PFSK-1 (cell line): ENCODE measurements around the gene ATG9B.

Source experiments
- POLR2AphosphoS5 ChIP-seq: IDR thresholded peaks from 2 replicates; pipeline ENCODE4 v1.6.1; 2012; ENCODE audit warnings: low read depth, mild to moderate bottlenecking, control low read depth, low read length, moderate library complexity
- SIN3A ChIP-seq: IDR thresholded peaks from 2 replicates; pipeline ENCODE4 v1.6.1; 2012; ENCODE audit warnings: mild to moderate bottlenecking, low read length, moderate library complexity, borderline replicate concordance; ENCODE audit not compliant: insufficient read depth
- TF ChIP-seq, protein P1 (sequence below), 2 experiments: IDR thresholded peaks; 2 replicates each; pipeline versions ENCODE4 v1.6.1 to v1.8.0; 2011 to 2012; ENCODE audit warnings: low read depth in 2 of 2, low read length in 2 of 2, control low read depth in 1 of 2, inconsistent platforms in 1 of 2, mild to moderate bottlenecking in 1 of 2, moderate library complexity in 1 of 2; ENCODE audit not compliant: insufficient read depth in 1 of 2

DNA sequence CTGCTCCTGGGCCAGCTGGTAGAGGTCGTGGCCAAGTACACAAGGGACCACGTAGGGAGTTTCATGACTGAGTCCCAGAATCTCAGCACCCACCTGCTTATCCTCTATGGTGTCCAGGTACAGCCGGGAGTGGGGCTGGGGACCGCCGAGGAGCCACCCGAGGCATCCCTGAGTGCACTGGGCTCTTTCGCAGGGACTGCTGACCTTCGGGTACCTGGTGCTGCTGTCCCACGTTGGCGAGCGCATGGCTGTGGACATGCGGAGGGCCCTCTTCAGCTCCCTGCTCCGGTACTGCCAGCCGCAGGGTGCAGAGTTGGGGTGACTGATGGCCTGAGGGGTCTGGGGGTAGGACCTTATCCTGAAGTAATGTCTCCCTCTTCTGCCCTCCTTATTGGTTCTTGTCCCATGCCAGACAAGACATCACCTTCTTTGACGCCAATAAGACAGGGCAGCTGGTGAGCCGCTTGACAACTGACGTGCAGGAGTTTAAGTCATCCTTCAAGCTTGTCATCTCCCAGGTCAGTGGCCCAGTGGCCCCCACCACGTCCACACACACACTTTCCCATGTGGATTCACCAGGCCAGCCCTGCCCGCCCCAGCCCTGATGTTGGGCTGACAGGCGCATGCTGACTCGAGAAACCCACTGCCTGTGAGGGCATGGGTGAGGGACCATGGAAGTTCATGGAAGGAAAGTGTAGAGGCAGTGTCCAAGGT lies 10.2 kb upstream of the ATG9B start:
- TF ChIP-seq POLR2AphosphoS5 (no peak), SIN3A (no peak)
- TF ChIP-seq, protein P1, sequence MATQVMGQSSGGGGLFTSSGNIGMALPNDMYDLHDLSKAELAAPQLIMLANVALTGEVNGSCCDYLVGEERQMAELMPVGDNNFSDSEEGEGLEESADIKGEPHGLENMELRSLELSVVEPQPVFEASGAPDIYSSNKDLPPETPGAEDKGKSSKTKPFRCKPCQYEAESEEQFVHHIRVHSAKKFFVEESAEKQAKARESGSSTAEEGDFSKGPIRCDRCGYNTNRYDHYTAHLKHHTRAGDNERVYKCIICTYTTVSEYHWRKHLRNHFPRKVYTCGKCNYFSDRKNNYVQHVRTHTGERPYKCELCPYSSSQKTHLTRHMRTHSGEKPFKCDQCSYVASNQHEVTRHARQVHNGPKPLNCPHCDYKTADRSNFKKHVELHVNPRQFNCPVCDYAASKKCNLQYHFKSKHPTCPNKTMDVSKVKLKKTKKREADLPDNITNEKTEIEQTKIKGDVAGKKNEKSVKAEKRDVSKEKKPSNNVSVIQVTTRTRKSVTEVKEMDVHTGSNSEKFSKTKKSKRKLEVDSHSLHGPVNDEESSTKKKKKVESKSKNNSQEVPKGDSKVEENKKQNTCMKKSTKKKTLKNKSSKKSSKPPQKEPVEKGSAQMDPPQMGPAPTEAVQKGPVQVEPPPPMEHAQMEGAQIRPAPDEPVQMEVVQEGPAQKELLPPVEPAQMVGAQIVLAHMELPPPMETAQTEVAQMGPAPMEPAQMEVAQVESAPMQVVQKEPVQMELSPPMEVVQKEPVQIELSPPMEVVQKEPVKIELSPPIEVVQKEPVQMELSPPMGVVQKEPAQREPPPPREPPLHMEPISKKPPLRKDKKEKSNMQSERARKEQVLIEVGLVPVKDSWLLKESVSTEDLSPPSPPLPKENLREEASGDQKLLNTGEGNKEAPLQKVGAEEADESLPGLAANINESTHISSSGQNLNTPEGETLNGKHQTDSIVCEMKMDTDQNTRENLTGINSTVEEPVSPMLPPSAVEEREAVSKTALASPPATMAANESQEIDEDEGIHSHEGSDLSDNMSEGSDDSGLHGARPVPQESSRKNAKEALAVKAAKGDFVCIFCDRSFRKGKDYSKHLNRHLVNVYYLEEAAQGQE (IDR thresholded peaks at IDR 0.05; ENCODE audit: insufficient read depth in 1 of 2, low read depth in 2 of 2, low read length in 2 of 2), result no peak
